Measurements from ENCODE around the gene LAMB3.

LAMB3 gene

GRCh38 chr1:209661071-209661470 is 8.8 kb upstream of the LAMB3 start:
- no peak for DNase-seq (ENCODE audit: low read depth in 2 of 2)

- no peak for DNase-seq (ENCODE audit: low read depth in 2 of 2)
Measured at GRCh38 chr1:209659909-209660308, 7.7 kb upstream of the LAMB3 start.

GRCh38 chr1:209657918-209658317 is 5.7 kb upstream of the LAMB3 start:
- no peak for DNase-seq (ENCODE audit: low read depth in 2 of 2)

- peak in 1 of 2 donors; percentile 8 for DNase-seq (ENCODE audit: low read depth in 2 of 2)
Measured at GRCh38 chr1:209657140-209657879, 5.1 kb upstream of the LAMB3 start.

GRCh38 chr1:209655411-209656231 is 3.4 kb upstream of the LAMB3 start:
- DNase-seq (ENCODE audit: low read depth in 2 of 2), result no peak

- no peak for DNase-seq (ENCODE audit: low read depth in 2 of 2)
Measured at GRCh38 chr1:209653915-209654351, 1.7 kb upstream of the LAMB3 start.

GRCh38 chr1:209652873-209653401 is 712 bp upstream of the LAMB3 start:
- peak; percentile 13 to 16 for DNase-seq (ENCODE audit: low read depth in 2 of 2)

- DNase-seq (ENCODE audit: low read depth in 2 of 2), result no peak
Measured at GRCh38 chr1:209651138-209651587, 1.1 kb downstream of the LAMB3 start.

- DNase-seq (ENCODE audit: low read depth in 2 of 2), result no peak
Measured at GRCh38 chr1:209650454-209650853, 1.8 kb downstream of the LAMB3 start.

GRCh38 chr1:209648931-209649776 is 3.1 kb downstream of the LAMB3 start:
- DNase-seq (ENCODE audit: low read depth in 2 of 2), result no peak

- DNase-seq (ENCODE audit: low read depth in 2 of 2), result no peak
Measured at GRCh38 chr1:209648346-209648745, 3.9 kb downstream of the LAMB3 start.

GRCh38 chr1:209647156-209647555 is 5.1 kb downstream of the LAMB3 start:
- DNase-seq (ENCODE audit: low read depth in 2 of 2), result no peak

GRCh38 chr1:209646558-209646957 is 5.7 kb downstream of the LAMB3 start:
- DNase-seq (ENCODE audit: low read depth in 2 of 2), result no peak

- DNase-seq (ENCODE audit: low read depth in 2 of 2), result no peak
Measured at GRCh38 chr1:209645574-209646452, 6.4 kb downstream of the LAMB3 start.

- no peak for DNase-seq (ENCODE audit: low read depth in 2 of 2)
Measured at GRCh38 chr1:209643285-209644020, 8.8 kb downstream of the LAMB3 start.

- no peak for DNase-seq (ENCODE audit: low read depth in 2 of 2)
Measured at GRCh38 chr1:209642816-209643215, 9.4 kb downstream of the LAMB3 start.

- no peak for DNase-seq (ENCODE audit: low read depth in 2 of 2)
Measured at GRCh38 chr1:209641832-209642172, 10.4 kb downstream of the LAMB3 start.

- no peak for DNase-seq (ENCODE audit: low read depth in 2 of 2)
Measured at GRCh38 chr1:209635850-209636249, 16.4 kb downstream of the LAMB3 start.

GRCh38 chr1:209634005-209634737 is 18.1 kb downstream of the LAMB3 start:
- no peak for DNase-seq (ENCODE audit: low read depth in 2 of 2)

All from stimulated activated CD8-positive, alpha-beta memory T cell treated with anti-CD3 and anti-CD28 coated beads, Interleukin-7, amount 100 ng/mL, for 4 hours (primary cell).